Hippocampal formation (tissue), 2 donors: Measurements from ENCODE around the gene MKRN2OS.

ENCODE experiments used
- DNase-seq, 2 donors: peaks; one replicate each; lab custom pipeline; 2025; lab: John Stamatoyannopoulos, UW

The MKRN2OS gene

GRCh38 chr3:12513694-12514446 is 31.4 kb downstream of the MKRN2OS start:
- no peak for DNase-seq

- DNase-seq: no peak
Observed at GRCh38 chr3:12512534-12513118, 32.7 kb downstream of the MKRN2OS start.

- DNase-seq: no peak
Observed at GRCh38 chr3:12509466-12509865, 35.8 kb downstream of the MKRN2OS start.

GRCh38 chr3:12508291-12508700 is 37.0 kb downstream of the MKRN2OS start:
- DNase-seq: no peak

- no peak for DNase-seq
Observed at GRCh38 chr3:12507591-12508281, 37.6 kb downstream of the MKRN2OS start.

- no peak for DNase-seq
Observed at GRCh38 chr3:12506201-12506709, 39.0 kb downstream of the MKRN2OS start.

- DNase-seq: peak; percentile 15 to 17
Observed at GRCh38 chr3:12503126-12503957, 42.0 kb downstream of the MKRN2OS start.

GRCh38 chr3:12501360-12502020 is 43.8 kb downstream of the MKRN2OS start:
- no peak for DNase-seq

- no peak for DNase-seq
Observed at GRCh38 chr3:12499474-12499873, 45.8 kb downstream of the MKRN2OS start.

- no peak for DNase-seq
Observed at GRCh38 chr3:12496453-12496761, 48.9 kb downstream of the MKRN2OS start.

- DNase-seq: no peak
Observed at GRCh38 chr3:12495749-12496452, 49.4 kb downstream of the MKRN2OS start.

GRCh38 chr3:12490547-12490946 is 54.8 kb downstream of the MKRN2OS start:
- DNase-seq: no peak

- DNase-seq: no peak
Observed at GRCh38 chr3:12489832-12490231, 55.5 kb downstream of the MKRN2OS start.
